Right atrium auricular region (tissue), 2 donors: Measurements from ENCODE around the gene MRPS5. TPM values are rescaled to one million over a fixed set of nuclear protein-coding genes. Genes with fewer than 3 reads are reported as not detected.
A peak's percentile ranks its signal among the peaks of the same experiment; 100 is the strongest.

Experiments
- DNase-seq: peaks from one replicate; pipeline ENCODE4 v3.0.0-alpha.2; 2019; ENCODE audit warnings: low spot score
- H3K27ac ChIP-seq, 2 donors: fragments of 200-600 bp; sonication (generic); 1 replicate in 1 of 2; 2 replicates in 1 of 2; pipeline ENCODE4 v1.5.1; 2016 to 2019
- H3K27me3 ChIP-seq, 2 donors: fragments of 200-600 bp; sonication (generic); one replicate each; pipeline versions ENCODE4 v1.5.1 to v1.6.0; 2017 to 2019
- H3K36me3 ChIP-seq: fragments of 200-600 bp; sonication (generic); one replicate; pipeline ENCODE4 v1.5.1; 2016
- H3K4me1 ChIP-seq, 2 donors: fragments of 200-600 bp; sonication (generic); one replicate each; pipeline versions ENCODE4 v1.5.1 to v1.6.0; 2017 to 2019
- H3K4me3 ChIP-seq, 2 donors: fragments of 200-600 bp; sonication (generic); 1 replicate in 1 of 2; 2 replicates in 1 of 2; pipeline ENCODE4 v1.5.1; 2017 to 2019; ENCODE audit warnings: mild to moderate bottlenecking in 1 of 2, moderate library complexity in 1 of 2
- H3K9me3 ChIP-seq, 2 donors: fragments of 200-600 bp; sonication (generic); one replicate each; pipeline ENCODE4 v1.5.1; 2019
- CTCF ChIP-seq, 2 donors: fragments of 200-600 bp; sonication (generic); IDR thresholded peaks; one replicate each; pipeline ENCODE4 v1.5.1; 2019; ENCODE audit warnings: antibody characterized with exemption in 2 of 2
- total RNA-seq, 2 donors: library from RNA; depleted of rRNA; stranded (reverse); fragments of >200 nt; gene quantifications; one replicate each; pipeline ENCODE4 v1.1.0, GENCODE V29; 2016

MRPS5 gene
- total RNA-seq, 2 donors from 2014 or later, result 39.0 to 57.7 TPM

- Histone ChIP-seq H3K27me3 (no peaks in the 10 kb centered on the region), H3K9me3 (no peaks in the 10 kb centered on the region), H3K4me3 (peak overlapping the region; percentile 26 to 49), H3K27ac (no peak overlapping the region), H3K4me1 (peaks cover 0 to 12% of the 10 kb centered on the region in 2 donors), H3K36me3 (no peaks in the 10 kb centered on the region)
- no peak for DNase-seq
- peak; percentile 74 to 85 for TF ChIP-seq CTCF (IDR thresholded peaks at IDR 0.05)
These were observed 44.7 kb downstream of the MRPS5 start for GRCh38 chr2:95076705-95077529.

GRCh38 chr2:95075440-95076132 lies 46.0 kb downstream of the MRPS5 start:
- no peak overlapping the region for H3K27ac ChIP-seq
- no peaks in the 10 kb centered on the region for H3K27me3 ChIP-seq
- H3K4me3 ChIP-seq, result no peak overlapping the region
- no peaks in the 10 kb centered on the region for H3K36me3 ChIP-seq
- H3K9me3 ChIP-seq, result no peaks in the 10 kb centered on the region
- no peak for TF ChIP-seq CTCF (IDR thresholded peaks at IDR 0.05)
- DNase-seq, result no peak
- H3K4me1 ChIP-seq, result peaks cover 0 to 12% of the 10 kb centered on the region in 2 donors

- Histone ChIP-seq H3K27me3 (no peaks in the 10 kb centered on the region), H3K36me3 (no peaks in the 10 kb centered on the region), H3K4me3 (no peak overlapping the region), H3K9me3 (no peaks in the 10 kb centered on the region), H3K4me1 (peaks cover 0 to 12% of the 10 kb centered on the region in 2 donors), H3K27ac (no peak overlapping the region)
- DNase-seq, result no peak
- TF ChIP-seq CTCF (IDR thresholded peaks at IDR 0.05), result no peak
These were observed 46.8 kb downstream of the MRPS5 start for GRCh38 chr2:95074663-95075439.

GRCh38 chr2:95073856-95074662 lies 47.5 kb downstream of the MRPS5 start:
- TF ChIP-seq CTCF (IDR thresholded peaks at IDR 0.05), result no peak

GRCh38 chr2:95072424-95072823 lies 49.2 kb downstream of the MRPS5 start:
- H3K4me3 ChIP-seq, result no peak overlapping the region
- no peak for DNase-seq
- H3K4me1 ChIP-seq, result peaks cover 0 to 11% of the 10 kb centered on the region in 2 donors
- no peaks in the 10 kb centered on the region for H3K36me3 ChIP-seq
- no peaks in the 10 kb centered on the region for H3K9me3 ChIP-seq
- H3K27me3 ChIP-seq, result no peaks in the 10 kb centered on the region
- H3K27ac ChIP-seq, result no peak overlapping the region
- TF ChIP-seq CTCF (IDR thresholded peaks at IDR 0.05), result no peak

More at GRCh38 chr2:95073856-95074662, 47.5 kb downstream of the MRPS5 start:
- H3K4me3 ChIP-seq, result no peak overlapping the region
- H3K36me3 ChIP-seq, result no peaks in the 10 kb centered on the region
- no peaks in the 10 kb centered on the region for H3K9me3 ChIP-seq
- H3K27ac ChIP-seq, result no peak overlapping the region
- peaks cover 0 to 12% of the 10 kb centered on the region in 2 donors for H3K4me1 ChIP-seq
- H3K27me3 ChIP-seq, result no peaks in the 10 kb centered on the region
- DNase-seq, result no peak
